ENCODE data around the gene DYRK1A. TPM values are rescaled to one million over a fixed set of nuclear protein-coding genes. Genes with fewer than 3 reads are reported as not detected.

DYRK1A gene
- total RNA-seq, 2 donors from 2014 or later: 70.5 to 146 TPM

DNA sequence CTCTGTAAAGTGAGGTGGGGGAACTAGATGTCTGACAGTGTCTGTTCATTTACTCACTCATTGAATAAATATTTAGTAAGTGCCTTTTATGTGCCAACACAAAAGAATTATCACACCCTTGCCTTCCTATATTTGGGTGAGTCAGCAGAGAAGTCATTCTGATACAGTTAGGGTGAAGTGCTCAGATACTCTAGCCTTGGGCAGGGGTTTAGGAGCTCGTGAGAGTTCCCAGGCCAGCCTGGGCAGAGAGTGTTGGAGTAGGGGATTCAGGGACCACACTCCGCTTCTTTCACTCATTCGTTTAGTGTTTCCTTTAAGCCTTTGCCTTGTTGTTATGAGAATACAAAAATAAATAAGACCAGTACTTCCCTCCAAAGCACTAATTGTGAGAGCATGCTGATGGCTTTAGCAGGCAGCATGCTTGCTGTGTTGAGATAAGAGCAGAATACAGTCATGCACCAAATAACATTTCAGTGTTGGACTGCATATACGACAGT lies 83.9 kb downstream of the DYRK1A start:
- Histone ChIP-seq H3K4me3 (no peak overlapping the region), H3K27ac (no peak overlapping the region), H3K4me1 (replicated peaks) (no peaks in the 10 kb centered on the region), H3K9me3 (no peaks in the 10 kb centered on the region), H3K27me3 (replicated peaks; ENCODE audit: insufficient read depth) (no peaks in the 10 kb centered on the region), H3K36me3 (no peaks in the 10 kb centered on the region)
- DNase-seq (ENCODE audit: low spot score): no peak
- intact Hi-C loops (cut with DNase I): no loop called here
- 82% methylated on average over 4 of the region's 4 CpGs for WGBS
- TF ChIP-seq, protein P1, sequence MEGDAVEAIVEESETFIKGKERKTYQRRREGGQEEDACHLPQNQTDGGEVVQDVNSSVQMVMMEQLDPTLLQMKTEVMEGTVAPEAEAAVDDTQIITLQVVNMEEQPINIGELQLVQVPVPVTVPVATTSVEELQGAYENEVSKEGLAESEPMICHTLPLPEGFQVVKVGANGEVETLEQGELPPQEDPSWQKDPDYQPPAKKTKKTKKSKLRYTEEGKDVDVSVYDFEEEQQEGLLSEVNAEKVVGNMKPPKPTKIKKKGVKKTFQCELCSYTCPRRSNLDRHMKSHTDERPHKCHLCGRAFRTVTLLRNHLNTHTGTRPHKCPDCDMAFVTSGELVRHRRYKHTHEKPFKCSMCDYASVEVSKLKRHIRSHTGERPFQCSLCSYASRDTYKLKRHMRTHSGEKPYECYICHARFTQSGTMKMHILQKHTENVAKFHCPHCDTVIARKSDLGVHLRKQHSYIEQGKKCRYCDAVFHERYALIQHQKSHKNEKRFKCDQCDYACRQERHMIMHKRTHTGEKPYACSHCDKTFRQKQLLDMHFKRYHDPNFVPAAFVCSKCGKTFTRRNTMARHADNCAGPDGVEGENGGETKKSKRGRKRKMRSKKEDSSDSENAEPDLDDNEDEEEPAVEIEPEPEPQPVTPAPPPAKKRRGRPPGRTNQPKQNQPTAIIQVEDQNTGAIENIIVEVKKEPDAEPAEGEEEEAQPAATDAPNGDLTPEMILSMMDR (IDR thresholded peaks at IDR 0.05): no peak
- TF ChIP-seq POLR2A (IDR thresholded peaks at IDR 0.05): no peak
- TF ChIP-seq POLR2AphosphoS5 (IDR thresholded peaks at IDR 0.05): no peak

DNA sequence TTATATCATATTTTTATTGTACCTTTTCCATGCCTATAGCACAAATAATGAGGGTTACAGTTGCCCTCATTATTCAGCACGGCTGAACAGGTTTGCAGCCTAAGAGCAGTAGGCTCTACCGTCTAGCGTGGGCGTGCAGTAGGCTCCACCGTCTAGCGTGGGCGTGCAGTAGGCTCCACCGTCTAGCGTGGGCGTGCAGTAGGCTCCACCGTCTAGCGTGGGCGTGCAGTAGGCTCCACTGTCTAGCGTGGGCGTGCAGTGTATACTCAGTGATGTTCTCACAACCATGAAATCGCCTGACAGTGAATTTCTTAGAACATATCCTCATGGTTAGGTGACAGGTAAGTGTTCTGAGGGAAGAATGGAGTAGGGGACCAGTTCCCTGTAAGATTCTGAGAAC lies 84.9 kb downstream of the DYRK1A start:
- TF ChIP-seq POLR2A (IDR thresholded peaks at IDR 0.05) (no peak), POLR2AphosphoS5 (IDR thresholded peaks at IDR 0.05) (no peak)
- TF ChIP-seq, protein P1 (IDR thresholded peaks at IDR 0.05): no peak
- no peak for DNase-seq (ENCODE audit: low spot score)
- intact Hi-C loops (cut with DNase I): no loop called here
- Histone ChIP-seq H3K36me3 (no peaks in the 10 kb centered on the region), H3K9me3 (no peaks in the 10 kb centered on the region), H3K27me3 (replicated peaks; ENCODE audit: insufficient read depth) (no peaks in the 10 kb centered on the region), H3K4me3 (no peak overlapping the region), H3K4me1 (replicated peaks) (no peaks in the 10 kb centered on the region), H3K27ac (no peak overlapping the region)
- 94% methylated on average over 16 of the region's 16 CpGs for WGBS

DNA sequence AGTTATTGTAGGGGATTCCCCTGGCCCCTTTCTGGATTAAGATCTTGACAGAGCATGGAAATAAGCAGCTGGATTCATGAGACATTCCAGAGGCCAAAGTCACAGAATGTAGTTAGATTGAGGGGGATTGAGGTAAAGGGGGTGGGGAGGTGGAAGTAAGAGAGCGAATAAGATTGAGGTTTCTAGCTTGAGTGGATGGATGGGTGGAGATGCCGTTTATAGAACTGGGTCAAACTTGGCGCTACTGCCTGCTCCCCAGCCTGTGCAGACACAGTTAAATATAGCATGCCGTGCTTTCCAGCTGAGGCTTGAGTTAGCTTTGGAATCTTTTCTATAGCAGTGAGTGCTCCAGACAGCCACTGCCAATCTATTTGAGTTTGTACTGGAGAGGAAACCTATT lies 85.7 kb downstream of the DYRK1A start:
- intact Hi-C loops (cut with DNase I): no loop called here
- WGBS: 23% methylated on average over 4 of the region's 4 CpGs

DNA sequence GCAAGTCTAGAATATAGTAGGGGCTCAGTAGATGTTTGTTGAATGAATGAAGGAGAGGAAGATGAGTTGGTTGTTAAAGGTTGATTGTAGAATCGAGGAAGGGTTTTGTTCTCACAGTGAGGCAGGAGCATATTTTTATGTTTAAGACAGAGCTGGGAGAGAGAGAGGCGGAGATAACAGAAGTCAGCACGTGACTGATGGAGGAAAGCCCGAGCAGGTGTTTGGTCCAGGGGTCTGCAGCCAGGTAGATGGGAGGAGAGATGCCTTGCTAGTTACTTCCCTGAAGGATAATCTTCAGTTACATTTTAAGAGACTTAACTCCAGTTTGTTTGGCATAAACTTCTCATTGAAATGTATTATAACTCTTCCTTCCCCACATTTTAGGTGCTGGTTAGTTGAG lies 86.8 kb downstream of the DYRK1A start:
- H3K9me3 ChIP-seq: no peaks in the 10 kb centered on the region
- no peaks in the 10 kb centered on the region for H3K36me3 ChIP-seq
- no peaks in the 10 kb centered on the region for H3K4me1 ChIP-seq (replicated peaks)
- 74% methylated on average over 4 of the region's 4 CpGs for WGBS
- H3K4me3 ChIP-seq: no peak overlapping the region
- H3K27ac ChIP-seq: no peak overlapping the region
- no peaks in the 10 kb centered on the region for H3K27me3 ChIP-seq (replicated peaks; ENCODE audit: insufficient read depth)
- intact Hi-C loops (cut with DNase I): no loop called here
- DNase-seq (ENCODE audit: low spot score): no peak
- TF ChIP-seq POLR2A (IDR thresholded peaks at IDR 0.05): no peak
- no peak for TF ChIP-seq POLR2AphosphoS5 (IDR thresholded peaks at IDR 0.05)
- TF ChIP-seq, protein P1 (IDR thresholded peaks at IDR 0.05): no peak

More for the DNA sequence above, 85.7 kb downstream of the DYRK1A start:
- H3K27ac ChIP-seq: no peak overlapping the region
- H3K4me3 ChIP-seq: no peak overlapping the region
- H3K4me1 ChIP-seq (replicated peaks): no peaks in the 10 kb centered on the region
- H3K36me3 ChIP-seq: no peaks in the 10 kb centered on the region
- H3K9me3 ChIP-seq: no peaks in the 10 kb centered on the region
- no peaks in the 10 kb centered on the region for H3K27me3 ChIP-seq (replicated peaks; ENCODE audit: insufficient read depth)
- DNase-seq (ENCODE audit: low spot score): no peak
- TF ChIP-seq POLR2A (IDR thresholded peaks at IDR 0.05): no peak
- TF ChIP-seq, protein P1 (IDR thresholded peaks at IDR 0.05): no peak
- peak; percentile 33 for TF ChIP-seq POLR2AphosphoS5 (IDR thresholded peaks at IDR 0.05)

DNA sequence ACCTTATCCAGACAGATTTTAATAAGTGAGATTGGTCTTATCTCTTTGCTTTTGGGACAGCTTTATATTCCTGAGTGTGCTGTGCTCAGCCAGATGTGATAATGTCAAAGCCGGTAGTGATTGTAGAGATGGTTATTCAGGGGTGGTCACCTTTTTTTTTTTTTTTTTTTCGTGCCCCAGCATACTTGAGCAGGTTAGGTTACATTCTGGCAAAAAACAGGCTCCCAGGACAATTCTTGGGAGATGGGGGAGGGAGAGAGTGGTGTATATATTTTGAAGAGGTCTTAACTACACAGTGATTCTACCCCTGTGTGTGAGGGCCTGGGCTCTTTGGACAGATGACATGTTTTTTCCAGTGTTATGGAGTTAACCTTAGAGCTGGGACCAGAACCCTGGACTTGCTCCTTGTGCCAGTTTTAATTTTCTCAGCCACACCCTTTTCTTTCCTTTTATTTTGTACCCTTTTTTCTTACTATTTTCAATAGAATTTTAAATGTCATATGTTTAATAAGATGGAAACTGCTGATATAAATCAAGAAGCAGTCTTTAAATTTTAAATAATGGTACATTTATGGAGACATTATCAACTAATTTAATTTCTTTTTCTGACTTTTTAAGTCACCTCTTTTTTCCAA lies 88.4 kb downstream of the DYRK1A start:
- H3K36me3 ChIP-seq: no peaks in the 10 kb centered on the region
- intact Hi-C loops (cut with DNase I): no loop called here
- no peak overlapping the region for H3K27ac ChIP-seq
- no peak overlapping the region for H3K4me3 ChIP-seq
- WGBS: 42% methylated on average over 2 of the region's 2 CpGs
- H3K9me3 ChIP-seq: no peaks in the 10 kb centered on the region
- H3K4me1 ChIP-seq (replicated peaks): peaks cover 9% of the 10 kb centered on the region
- no peaks in the 10 kb centered on the region for H3K27me3 ChIP-seq (replicated peaks; ENCODE audit: insufficient read depth)
- no peak for TF ChIP-seq POLR2A (IDR thresholded peaks at IDR 0.05)
- TF ChIP-seq, protein P1 (IDR thresholded peaks at IDR 0.05): no peak
- TF ChIP-seq POLR2AphosphoS5 (IDR thresholded peaks at IDR 0.05): no peak
- DNase-seq (ENCODE audit: low spot score): no peak

All from prostate gland (tissue), 2 donors.